Tibial nerve (tissue), 3 donors: ENCODE measurements around the gene XYLT1.

ENCODE experiments used
- CTCF ChIP-seq, 5 experiments: fragments of 200-600 bp in 3 of 5; fragments of 450-650 bp in 2 of 5; sonication (generic) in 3 of 5; IDR thresholded peaks; one replicate each; pipeline ENCODE4 v1.5.1; 2016 to 2019; ENCODE audit warnings: antibody characterized with exemption in 5 of 5, mild to moderate bottlenecking in 3 of 5, moderate library complexity in 2 of 5
- POLR2A ChIP-seq, 2 donors: fragments of 450-650 bp; IDR thresholded peaks; one replicate each; pipeline ENCODE4 v1.6.1; 2017; ENCODE audit warnings: antibody characterized with exemption in 2 of 2, mild to moderate bottlenecking in 2 of 2, moderate library complexity in 2 of 2

- no peak for TF ChIP-seq POLR2A (IDR thresholded peaks at IDR 0.05)
- no peak for TF ChIP-seq CTCF (IDR thresholded peaks at IDR 0.05)
These were observed 188.5 kb downstream of the XYLT1 start for GRCh38 chr16:17282247-17282646.
